Measurements from ENCODE around the gene TNS3. TPM values are rescaled to one million over a fixed set of nuclear protein-coding genes. Genes with fewer than 3 reads are reported as not detected.

Gene TNS3
- total and polyA plus RNA-seq, 4 experiments from 2014 or later: 0.11 to 3.2 (median 1.3) TPM; not detected in 1

DNA sequence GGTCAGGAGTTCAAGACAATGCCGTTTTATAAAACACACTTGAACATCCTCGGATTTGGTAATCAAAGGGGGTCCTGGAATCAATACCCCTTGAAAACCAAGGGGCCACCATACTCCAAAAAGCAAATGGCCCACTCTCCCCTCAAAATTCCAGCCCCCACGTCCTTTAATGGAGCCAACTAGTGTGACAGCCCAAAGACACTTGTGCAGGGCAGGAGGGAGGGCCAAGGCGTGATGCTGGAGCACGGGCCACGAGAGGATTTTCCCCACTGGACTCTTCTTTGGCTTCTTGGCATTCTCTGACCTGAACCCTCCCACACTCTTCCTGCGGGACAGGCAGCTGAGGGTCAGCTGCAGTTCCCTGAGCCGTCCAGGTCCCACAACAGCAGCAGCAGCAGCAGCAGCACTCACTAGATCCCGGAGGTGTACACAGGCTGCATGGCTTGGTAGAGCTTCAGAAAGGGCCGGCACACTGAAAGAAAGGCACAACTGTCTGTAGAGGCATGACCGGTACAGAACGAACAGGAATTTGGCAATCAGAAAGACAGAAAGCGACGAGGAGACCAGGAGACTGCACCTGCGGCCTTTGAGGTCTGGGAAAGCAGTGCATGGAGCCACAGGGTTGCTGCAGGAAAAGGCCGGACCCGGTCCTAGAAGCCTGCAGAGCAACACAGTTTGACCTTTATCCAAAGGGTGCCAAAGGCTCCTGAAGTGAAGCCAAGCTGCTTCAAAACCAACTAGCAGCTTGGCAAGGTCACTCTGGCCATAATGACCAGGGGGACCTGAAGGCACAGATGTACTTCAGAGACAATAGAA, 168.2 kb downstream of the TNS3 start:
- H3K27me3 Mint-ChIP-seq: no peaks in the 10 kb centered on the region
- peaks cover 0 to 2% (median 0%) of the 10 kb centered on the region in 8 donors for H3K9me3 Mint-ChIP-seq
- Histone ChIP-seq H3K4me3 (ENCODE audit: low read length in 2 of 2) (no peak overlapping the region), H3K4me1 (ENCODE audit: insufficient read depth, low read length) (no peaks in the 10 kb centered on the region), H3K27ac (ENCODE audit: low read depth, low read length) (no peak overlapping the region), H3K36me3 (ENCODE audit: insufficient read depth, low read length) (no peaks in the 10 kb centered on the region), H3K27me3 (ENCODE audit: insufficient read depth, low read length) (no peaks in the 10 kb centered on the region), H3K9me3 (ENCODE audit: control insufficient read depth in 1 of 2, low read length in 2 of 2) (no peaks in the 10 kb centered on the region)
- H3K36me3 Mint-ChIP-seq: no peaks in the 10 kb centered on the region
- ChIA-PET CTCF (ENCODE audit: partially characterized antibody) (no interaction called here), POLR2A (ENCODE audit: partially characterized antibody) (no interaction called here)
- no peaks in the 10 kb centered on the region for H3K4me1 Mint-ChIP-seq
- H3K4me3 Mint-ChIP-seq: no peak overlapping the region
- no peak for DNase-seq
- no peak overlapping the region for H3K27ac Mint-ChIP-seq
- intact Hi-C loops (cut with micrococcal nuclease): no loop called here

DNA sequence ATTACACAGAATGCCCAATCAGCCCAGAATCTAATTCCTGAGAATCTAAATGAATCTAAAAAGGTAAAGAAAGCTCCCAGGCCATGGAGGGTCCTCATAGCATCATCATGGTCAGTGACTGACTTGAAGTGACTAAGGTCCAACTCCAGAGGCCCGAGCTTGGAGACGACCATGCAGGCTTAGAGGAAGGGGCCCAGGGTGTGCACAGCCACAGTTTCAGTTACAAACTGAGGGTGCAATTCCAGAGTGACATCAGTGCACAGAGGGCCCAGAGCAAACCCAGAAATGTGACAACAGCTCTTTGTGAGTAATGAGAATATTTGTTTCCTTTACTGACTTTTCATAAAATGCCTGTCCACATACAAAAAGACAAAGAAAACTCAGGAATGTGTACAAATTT, 170.0 kb downstream of the TNS3 start:
- no peak overlapping the region for H3K27ac ChIP-seq (ENCODE audit: low read depth, low read length)
- no peaks in the 10 kb centered on the region for H3K27me3 ChIP-seq (ENCODE audit: insufficient read depth, low read length)
- H3K36me3 Mint-ChIP-seq: no peaks in the 10 kb centered on the region
- H3K4me3 ChIP-seq (ENCODE audit: low read length in 2 of 2): no peak overlapping the region
- no peaks in the 10 kb centered on the region for H3K4me1 ChIP-seq (ENCODE audit: insufficient read depth, low read length)
- intact Hi-C loops (cut with micrococcal nuclease): no loop called here
- no peak for DNase-seq
- CTCF ChIA-PET (ENCODE audit: partially characterized antibody): no interaction called here
- H3K9me3 Mint-ChIP-seq: peaks cover 0 to 4% (median 0%) of the 10 kb centered on the region in 8 donors
- H3K4me1 Mint-ChIP-seq: no peaks in the 10 kb centered on the region
- no peaks in the 10 kb centered on the region for H3K27me3 Mint-ChIP-seq
- H3K36me3 ChIP-seq (ENCODE audit: insufficient read depth, low read length): no peaks in the 10 kb centered on the region
- H3K9me3 ChIP-seq (ENCODE audit: control insufficient read depth in 1 of 2, low read length in 2 of 2): no peaks in the 10 kb centered on the region
- H3K27ac Mint-ChIP-seq: no peak overlapping the region
- POLR2A ChIA-PET (ENCODE audit: partially characterized antibody): no interaction called here
- no peak overlapping the region for H3K4me3 Mint-ChIP-seq

DNA sequence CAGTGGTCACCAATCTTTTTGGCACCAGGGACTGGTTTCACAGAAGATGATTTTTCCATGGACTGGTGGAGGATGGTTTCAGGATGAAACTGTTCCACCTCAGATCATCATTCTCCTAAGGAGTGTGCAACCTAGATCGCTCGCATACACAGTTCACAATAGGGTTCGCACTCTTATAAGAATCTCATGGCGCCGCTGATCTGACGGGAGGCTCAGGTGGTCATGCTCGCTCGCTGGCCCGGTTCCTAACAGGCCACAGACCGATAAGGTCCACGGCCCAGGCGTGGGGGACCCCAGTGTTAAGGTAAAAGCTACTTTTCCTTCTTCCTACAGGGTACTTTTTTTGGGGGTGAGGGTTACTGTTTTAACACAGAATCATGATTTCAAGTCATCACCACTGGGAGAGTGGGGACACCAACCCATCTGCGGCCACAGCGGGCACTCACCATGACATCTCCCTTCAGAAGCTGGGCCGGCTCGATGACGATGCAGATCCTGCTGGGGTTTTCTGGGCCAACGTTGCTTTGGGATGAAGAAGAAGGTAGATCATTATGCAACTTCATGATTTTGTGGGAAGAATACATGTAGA, 170.5 kb downstream of the TNS3 start:
- intact Hi-C loops (cut with micrococcal nuclease): no loop called here
- no peaks in the 10 kb centered on the region for H3K36me3 ChIP-seq (ENCODE audit: insufficient read depth, low read length)
- H3K4me3 Mint-ChIP-seq: no peak overlapping the region
- H3K9me3 Mint-ChIP-seq: peaks cover 0 to 4% (median 0%) of the 10 kb centered on the region in 8 donors
- no peaks in the 10 kb centered on the region for H3K4me1 ChIP-seq (ENCODE audit: insufficient read depth, low read length)
- ChIA-PET POLR2A (ENCODE audit: partially characterized antibody) (no interaction called here), CTCF (ENCODE audit: partially characterized antibody) (no interaction called here)
- H3K27ac ChIP-seq (ENCODE audit: low read depth, low read length): no peak overlapping the region
- no peaks in the 10 kb centered on the region for H3K27me3 ChIP-seq (ENCODE audit: insufficient read depth, low read length)
- no peaks in the 10 kb centered on the region for H3K9me3 ChIP-seq (ENCODE audit: control insufficient read depth in 1 of 2, low read length in 2 of 2)
- no peak overlapping the region for H3K27ac Mint-ChIP-seq
- DNase-seq: no peak
- no peak overlapping the region for H3K4me3 ChIP-seq (ENCODE audit: low read length in 2 of 2)
- no peaks in the 10 kb centered on the region for H3K36me3 Mint-ChIP-seq
- no peaks in the 10 kb centered on the region for H3K4me1 Mint-ChIP-seq
- no peaks in the 10 kb centered on the region for H3K27me3 Mint-ChIP-seq

DNA sequence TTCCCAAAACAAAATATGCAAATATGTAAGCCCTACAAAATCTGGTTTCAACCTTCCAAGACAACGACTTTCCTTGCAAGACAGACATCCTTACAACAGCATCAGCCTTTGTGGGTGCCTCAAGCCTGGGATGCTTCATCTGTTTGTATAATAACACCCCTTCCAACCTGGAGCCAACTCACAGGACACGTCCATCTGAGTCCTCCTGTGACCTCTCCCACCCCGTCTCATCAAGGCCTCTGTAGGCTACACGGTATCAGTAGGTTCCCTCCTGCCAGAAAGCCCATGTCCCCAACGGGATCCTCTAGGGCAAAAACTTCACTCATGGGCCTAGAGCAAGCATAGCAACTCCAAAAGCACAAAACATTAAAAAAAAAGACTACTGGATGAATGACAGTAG, 173.2 kb downstream of the TNS3 start:
- intact Hi-C loops (cut with micrococcal nuclease): no loop called here
- no peaks in the 10 kb centered on the region for H3K36me3 ChIP-seq (ENCODE audit: insufficient read depth, low read length)
- Mint-ChIP-seq H3K27ac (peak overlapping the region in 1 of 7 donors; percentile 3), H3K27me3 (no peaks in the 10 kb centered on the region), H3K4me1 (no peaks in the 10 kb centered on the region), H3K4me3 (peak overlapping the region in 1 of 8 donors; percentile 34), H3K36me3 (no peaks in the 10 kb centered on the region), H3K9me3 (peaks cover 0 to 2% (median 0%) of the 10 kb centered on the region in 8 donors)
- DNase-seq: no peak
- H3K27me3 ChIP-seq (ENCODE audit: insufficient read depth, low read length): no peaks in the 10 kb centered on the region
- no peak overlapping the region for H3K27ac ChIP-seq (ENCODE audit: low read depth, low read length)
- H3K4me3 ChIP-seq (ENCODE audit: low read length in 2 of 2): no peak overlapping the region
- CTCF ChIA-PET (ENCODE audit: partially characterized antibody): no interaction called here
- no peaks in the 10 kb centered on the region for H3K9me3 ChIP-seq (ENCODE audit: control insufficient read depth in 1 of 2, low read length in 2 of 2)
- POLR2A ChIA-PET (ENCODE audit: partially characterized antibody): no interaction called here
- H3K4me1 ChIP-seq (ENCODE audit: insufficient read depth, low read length): no peaks in the 10 kb centered on the region

DNA sequence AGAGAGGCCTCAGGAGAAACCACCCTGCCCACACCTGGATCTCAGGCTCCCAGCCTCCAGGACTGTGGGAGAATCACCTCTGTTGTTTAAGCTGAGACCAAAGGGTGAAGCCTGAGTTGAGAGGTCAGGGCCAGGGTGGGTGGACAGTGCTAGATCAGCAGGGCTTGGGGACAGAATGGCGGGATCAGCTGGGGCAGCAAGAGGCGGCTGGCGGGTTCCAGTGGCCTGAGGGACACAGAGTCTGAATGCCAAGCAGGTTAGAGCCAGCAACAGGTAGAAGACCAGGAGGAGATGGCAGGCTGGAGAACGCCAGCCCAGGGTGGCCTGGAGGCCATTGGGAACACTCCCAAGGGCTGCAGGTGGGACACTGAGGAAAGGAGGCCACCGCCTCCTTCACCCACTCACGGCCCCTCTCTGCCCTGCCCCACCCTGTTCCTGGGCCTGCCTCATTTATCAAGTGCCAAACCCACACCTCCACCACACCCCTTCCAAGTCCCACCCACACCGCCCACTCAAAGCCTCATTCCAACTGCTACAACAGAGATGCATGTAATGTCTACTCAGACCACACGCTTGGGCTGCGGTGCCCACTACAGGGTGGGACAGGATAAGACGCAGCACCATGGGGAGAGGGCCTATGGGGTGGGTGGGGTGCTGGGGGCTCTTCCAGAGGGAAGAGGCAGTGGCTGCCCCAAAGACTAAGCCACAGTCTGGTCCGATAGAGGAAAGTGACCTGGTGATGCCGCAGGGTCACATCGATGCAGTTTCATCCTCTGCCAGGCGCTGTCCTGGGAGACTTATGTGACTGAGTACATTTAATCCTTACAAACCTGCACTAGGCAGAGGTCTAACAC, 173.9 kb downstream of the TNS3 start:
- Histone ChIP-seq H3K36me3 (ENCODE audit: insufficient read depth, low read length) (no peaks in the 10 kb centered on the region), H3K9me3 (ENCODE audit: control insufficient read depth in 1 of 2, low read length in 2 of 2) (no peaks in the 10 kb centered on the region), H3K27me3 (ENCODE audit: insufficient read depth, low read length) (no peaks in the 10 kb centered on the region), H3K27ac (ENCODE audit: low read depth, low read length) (no peak overlapping the region), H3K4me3 (ENCODE audit: low read length in 2 of 2) (no peak overlapping the region), H3K4me1 (ENCODE audit: insufficient read depth, low read length) (no peaks in the 10 kb centered on the region)
- Mint-ChIP-seq H3K36me3 (no peaks in the 10 kb centered on the region), H3K4me1 (no peaks in the 10 kb centered on the region), H3K27ac (no peak overlapping the region), H3K4me3 (no peak overlapping the region), H3K27me3 (no peaks in the 10 kb centered on the region), H3K9me3 (peaks cover 0 to 1% (median 0%) of the 10 kb centered on the region in 8 donors)
- POLR2A ChIA-PET (ENCODE audit: partially characterized antibody): no interaction called here
- intact Hi-C loops (cut with micrococcal nuclease): no loop called here
- CTCF ChIA-PET (ENCODE audit: partially characterized antibody): no interaction called here
- no peak for DNase-seq

DNA sequence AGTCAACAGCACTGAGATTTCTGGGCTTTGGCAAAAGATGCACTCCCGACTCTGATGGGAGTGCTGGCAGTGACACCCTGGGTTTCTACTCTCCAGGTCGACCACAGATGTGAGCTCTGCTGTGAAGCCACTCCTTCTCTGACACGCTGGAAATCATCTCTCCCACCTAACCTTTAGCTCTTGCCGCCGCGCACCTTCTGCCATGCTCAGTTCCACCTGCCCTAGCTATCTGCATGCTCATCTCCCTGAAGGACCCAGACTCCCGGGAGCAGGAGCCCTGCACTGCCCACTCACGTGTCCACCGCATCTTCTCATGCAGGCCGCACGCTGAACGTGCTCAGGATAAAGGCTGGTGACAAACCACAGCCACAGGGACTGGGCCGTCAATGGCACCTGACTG, 174.8 kb downstream of the TNS3 start:
- H3K4me1 Mint-ChIP-seq: no peaks in the 10 kb centered on the region
- ChIA-PET POLR2A (ENCODE audit: partially characterized antibody) (no interaction called here), CTCF (ENCODE audit: partially characterized antibody) (no interaction called here)
- H3K27ac Mint-ChIP-seq: no peak overlapping the region
- Histone ChIP-seq H3K36me3 (ENCODE audit: insufficient read depth, low read length) (no peaks in the 10 kb centered on the region), H3K4me1 (ENCODE audit: insufficient read depth, low read length) (no peaks in the 10 kb centered on the region), H3K4me3 (ENCODE audit: low read length in 2 of 2) (no peak overlapping the region), H3K9me3 (ENCODE audit: control insufficient read depth in 1 of 2, low read length in 2 of 2) (no peaks in the 10 kb centered on the region), H3K27ac (ENCODE audit: low read depth, low read length) (no peak overlapping the region), H3K27me3 (ENCODE audit: insufficient read depth, low read length) (no peaks in the 10 kb centered on the region)
- no peaks in the 10 kb centered on the region for H3K36me3 Mint-ChIP-seq
- H3K27me3 Mint-ChIP-seq: no peaks in the 10 kb centered on the region
- H3K9me3 Mint-ChIP-seq: peaks cover 0 to 3% (median 0%) of the 10 kb centered on the region in 8 donors
- no peak overlapping the region for H3K4me3 Mint-ChIP-seq
- no peak for DNase-seq
- intact Hi-C loops (cut with micrococcal nuclease): no loop called here

DNA sequence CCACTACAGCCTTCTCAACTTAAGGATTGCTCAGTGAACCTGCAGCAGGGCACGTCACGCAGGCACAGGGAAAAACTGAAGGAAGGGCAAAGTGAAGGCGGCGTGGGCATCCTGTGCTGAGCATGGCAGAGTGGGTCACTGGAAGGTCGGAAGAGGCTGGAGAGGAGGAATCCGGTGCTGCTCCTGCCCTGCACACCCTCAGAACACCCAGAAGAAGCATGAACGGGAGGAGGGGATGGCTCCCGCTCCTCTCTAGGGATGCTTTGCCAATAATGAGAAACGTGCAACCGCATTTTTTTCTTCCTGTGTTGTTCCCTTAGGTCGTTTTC, 175.1 kb downstream of the TNS3 start:
- H3K4me1 Mint-ChIP-seq: no peaks in the 10 kb centered on the region
- Histone ChIP-seq H3K27me3 (ENCODE audit: insufficient read depth, low read length) (no peaks in the 10 kb centered on the region), H3K4me3 (ENCODE audit: low read length in 2 of 2) (no peak overlapping the region), H3K4me1 (ENCODE audit: insufficient read depth, low read length) (no peaks in the 10 kb centered on the region), H3K27ac (ENCODE audit: low read depth, low read length) (no peak overlapping the region), H3K9me3 (ENCODE audit: control insufficient read depth in 1 of 2, low read length in 2 of 2) (no peaks in the 10 kb centered on the region), H3K36me3 (ENCODE audit: insufficient read depth, low read length) (no peaks in the 10 kb centered on the region)
- no peak overlapping the region for H3K4me3 Mint-ChIP-seq
- peak overlapping the region in 1 of 7 donors; percentile 23 for H3K27ac Mint-ChIP-seq
- intact Hi-C loops (cut with micrococcal nuclease): no loop called here
- DNase-seq: no peak
- no peaks in the 10 kb centered on the region for H3K36me3 Mint-ChIP-seq
- H3K9me3 Mint-ChIP-seq: peaks cover 0 to 3% (median 0%) of the 10 kb centered on the region in 8 donors
- ChIA-PET CTCF (ENCODE audit: partially characterized antibody) (no interaction called here), POLR2A (ENCODE audit: partially characterized antibody) (no interaction called here)
- no peaks in the 10 kb centered on the region for H3K27me3 Mint-ChIP-seq

All from CD4-positive, alpha-beta memory T cell (primary cell).